Adrenal gland (tissue), 5 donors: Measurements from ENCODE around the gene KRTAP12-4.

ENCODE experiments used
- CTCF ChIP-seq, 6 experiments: fragments of 450-650 bp in 4 of 6; fragments of 200-600 bp in 2 of 6; sonication (generic) in 1 of 6; IDR thresholded peaks; 1 replicate in 5 of 6; 2 replicates in 1 of 6; pipeline versions ENCODE4 v1.5.1 to v1.8.0; 2016 to 2021; ENCODE audit warnings: antibody characterized with exemption in 6 of 6, mild to moderate bottlenecking in 2 of 6, moderate library complexity in 1 of 6
- POLR2A ChIP-seq, 2 donors: fragments of 450-650 bp; IDR thresholded peaks; one replicate each; pipeline ENCODE4 v1.6.1; 2017; ENCODE audit warnings: antibody characterized with exemption in 2 of 2, mild to moderate bottlenecking in 2 of 2, moderate library complexity in 1 of 2
- donor health status: DM: no; HTN: no; CAD: no.

- TF ChIP-seq CTCF (IDR thresholded peaks at IDR 0.05) (no peak), POLR2A (IDR thresholded peaks at IDR 0.05) (no peak)
These were observed 33.2 kb upstream of the KRTAP12-4 start for GRCh38 chr21:44687671-44688070.
